ENCODE measurements around the gene ADAMTSL2. TPM values are rescaled to one million over a fixed set of nuclear protein-coding genes. Genes with fewer than 3 reads are reported as not detected.
A peak's percentile ranks its signal among the peaks of the same experiment; 100 is the strongest.

The ADAMTSL2 gene
- total RNA-seq, 1 donor from 2014 or later = 9.5 TPM

DNA sequence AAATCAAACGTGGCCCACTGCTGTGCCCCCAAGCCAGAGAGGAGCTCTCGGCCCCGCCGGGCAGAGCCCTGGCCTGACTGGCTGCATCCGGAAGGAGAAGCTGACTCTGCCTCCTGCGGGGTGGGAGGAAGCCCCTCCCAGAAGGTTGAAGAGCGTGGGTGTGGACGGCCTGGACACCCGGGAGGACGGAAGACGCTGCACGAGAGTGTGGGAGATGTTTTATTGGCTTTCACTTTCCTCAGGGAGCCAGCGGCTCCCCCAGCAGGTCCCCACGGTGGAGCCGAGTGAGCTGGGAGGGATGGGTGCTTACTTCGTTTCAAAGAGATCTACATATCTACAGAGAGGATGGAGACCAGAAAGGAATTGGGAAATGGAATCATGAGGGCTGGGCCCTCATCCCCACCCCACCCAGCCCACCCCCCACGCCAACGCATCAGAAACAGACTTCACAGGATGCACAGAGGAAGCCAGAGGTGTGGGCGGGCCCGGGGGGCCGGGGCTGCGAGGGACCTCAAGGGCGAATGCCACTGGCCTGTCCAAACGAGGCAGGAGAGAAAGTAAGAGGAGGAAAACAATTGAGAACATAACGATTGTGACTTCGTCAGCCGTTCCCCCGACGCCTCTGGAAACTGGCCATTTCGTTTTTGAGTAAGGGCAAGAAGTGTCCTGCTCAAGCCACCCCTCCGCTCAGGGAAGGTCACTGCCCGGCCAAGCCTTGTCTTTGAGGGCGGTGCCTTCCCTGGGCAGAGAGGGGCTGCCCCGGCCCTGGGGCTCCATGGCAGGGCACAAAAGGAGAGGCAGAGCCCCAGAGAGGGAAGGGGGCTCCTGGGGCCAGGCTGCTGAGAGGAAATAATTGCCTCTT, 42.6 kb downstream of the ADAMTSL2 start:
- ATAC-seq (no peak), DNase-seq (ENCODE audit: missing footprints) (peak; percentile 55)
- intact Hi-C loops (cut with DNase I) = no loop called here

DNA sequence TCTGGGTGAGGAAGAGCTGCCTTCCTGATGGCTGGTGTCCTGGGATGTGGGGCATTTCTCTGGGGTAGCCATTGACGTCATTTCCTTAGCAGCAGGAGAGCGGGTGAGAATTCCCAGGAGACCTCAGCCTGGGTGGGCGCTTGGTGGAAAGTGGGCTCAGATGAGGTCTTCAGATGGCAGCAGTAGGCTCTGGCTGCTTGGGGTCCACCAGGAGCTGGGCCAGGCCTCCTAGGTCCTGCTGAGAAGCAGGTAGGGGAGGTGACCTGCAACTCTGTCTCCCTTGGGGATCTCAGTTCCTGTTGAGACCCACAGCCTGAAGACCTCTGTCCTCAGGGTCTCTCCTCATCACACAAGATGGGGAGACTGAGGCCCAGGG, 43.2 kb downstream of the ADAMTSL2 start:
- DNase-seq (ENCODE audit: missing footprints) (no peak), ATAC-seq (no peak)
- intact Hi-C loops (cut with DNase I) = no loop called here

DNA sequence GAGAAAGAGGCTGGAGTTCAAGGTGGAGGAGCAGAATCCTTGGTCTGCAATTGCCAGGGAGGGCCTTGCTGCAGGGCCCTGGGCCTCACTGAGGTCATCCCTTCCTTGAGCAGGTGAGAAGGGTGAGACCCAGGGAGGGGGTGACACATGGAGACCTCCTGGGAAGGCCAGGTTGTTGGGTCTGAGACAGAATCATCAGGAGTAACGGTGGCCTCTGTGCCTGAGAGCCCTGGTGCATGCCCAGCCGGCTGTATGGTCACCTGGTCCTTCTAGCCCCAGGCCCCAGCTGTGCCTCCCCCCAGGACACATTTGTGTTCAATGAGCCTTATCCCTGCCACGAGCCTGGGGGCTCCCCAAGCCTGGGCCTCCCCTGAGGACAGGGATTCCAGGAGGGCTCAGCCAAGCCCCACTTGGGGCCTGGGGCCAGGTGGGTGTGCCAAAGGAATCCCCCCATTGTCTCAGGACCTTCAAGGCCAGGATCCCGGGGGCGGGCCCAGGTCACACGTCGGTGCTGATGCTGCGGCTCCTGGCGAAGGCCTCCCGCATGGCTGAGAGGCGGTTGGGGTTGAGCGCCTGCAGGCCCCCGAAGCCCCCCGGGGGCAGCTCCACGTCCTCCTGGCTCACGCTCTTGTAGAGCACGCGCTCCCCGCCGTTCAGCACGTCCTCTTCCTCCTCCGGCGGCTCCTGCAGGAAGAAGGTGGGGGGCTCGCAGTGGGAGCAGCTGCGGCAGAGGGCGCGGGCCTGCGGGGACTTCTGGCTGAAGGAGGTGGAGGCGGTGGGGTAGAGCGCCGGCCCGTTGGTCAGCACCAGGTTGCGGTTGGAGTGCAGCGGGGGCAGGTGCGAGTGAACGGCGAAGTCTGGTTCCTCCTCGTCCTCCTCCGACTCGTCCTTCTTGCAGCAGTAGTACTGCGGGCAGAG, 44.3 kb downstream of the ADAMTSL2 start:
- intact Hi-C loops (cut with DNase I) = no loop called here
- ATAC-seq (no peak), DNase-seq (ENCODE audit: missing footprints) (peak; percentile 76)

DNA sequence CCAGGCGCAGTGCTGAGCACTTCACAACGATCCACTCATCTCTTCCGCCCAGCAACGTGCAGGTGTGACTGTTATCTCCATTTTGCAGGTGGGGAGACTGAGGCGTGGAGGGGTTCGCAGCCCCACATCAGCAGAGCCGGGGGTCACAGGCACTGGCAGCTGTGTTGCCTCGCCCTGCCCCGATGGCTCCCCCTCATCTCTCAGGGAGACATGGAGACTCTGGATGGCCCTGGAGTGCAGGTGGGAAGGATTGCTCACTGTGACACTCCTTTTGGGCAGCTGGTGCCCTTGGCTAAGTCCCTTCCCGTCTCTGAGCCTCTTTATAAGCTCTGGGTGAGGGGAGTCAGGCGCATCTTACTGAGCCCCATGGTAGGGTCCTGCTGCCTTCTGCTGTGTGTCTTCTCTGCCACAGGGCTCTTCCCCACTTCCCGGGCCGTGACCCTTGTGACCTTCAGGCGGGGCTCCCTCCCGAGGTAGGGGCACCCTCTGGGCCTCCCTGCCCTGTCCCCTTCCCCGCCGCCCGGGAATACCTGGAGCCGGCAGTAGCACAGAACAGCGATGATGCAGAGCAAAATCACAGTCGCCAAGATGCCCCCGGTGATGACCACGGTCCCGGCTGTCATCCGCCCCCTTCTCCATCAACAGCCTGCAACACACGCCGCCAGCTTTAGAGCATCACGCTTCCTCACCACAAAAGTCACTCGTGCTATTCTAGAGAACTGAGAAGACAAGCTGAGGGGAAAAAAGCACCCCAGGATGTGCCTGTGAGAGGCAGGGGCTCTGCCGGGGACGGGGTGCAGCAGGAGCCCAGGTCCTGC, 45.3 kb downstream of the ADAMTSL2 start:
- intact Hi-C loops (cut with DNase I) = loop anchor here (5.0 to 10.0 kb wide), 2 partner anchors 107 to 145 kb away; no protein-coding TSS in a partner anchor
- no peak for ATAC-seq
- peak; percentile 55 for DNase-seq (ENCODE audit: missing footprints)

DNA sequence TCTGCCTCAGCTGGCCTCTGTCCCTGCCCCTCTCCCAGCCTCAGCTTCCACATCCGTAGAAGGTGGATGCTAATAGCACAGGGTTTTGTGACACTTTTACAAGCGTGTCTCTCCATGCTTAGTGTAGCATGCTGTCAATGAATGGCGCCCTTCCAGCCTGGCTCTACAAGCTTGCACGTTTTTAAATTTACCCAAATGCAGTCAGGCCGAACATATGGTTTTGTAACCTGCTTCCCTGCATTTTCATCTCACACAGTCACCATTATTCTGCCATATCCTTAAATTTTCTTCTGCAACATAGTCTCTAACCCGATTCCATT, 45.9 kb downstream of the ADAMTSL2 start:
- DNase-seq (ENCODE audit: missing footprints) (peak; percentile 11), ATAC-seq (no peak)
- intact Hi-C loops (cut with DNase I) = loop anchor here (5.0 to 10.0 kb wide), 2 partner anchors 107 to 144 kb away; no protein-coding TSS in a partner anchor

DNA sequence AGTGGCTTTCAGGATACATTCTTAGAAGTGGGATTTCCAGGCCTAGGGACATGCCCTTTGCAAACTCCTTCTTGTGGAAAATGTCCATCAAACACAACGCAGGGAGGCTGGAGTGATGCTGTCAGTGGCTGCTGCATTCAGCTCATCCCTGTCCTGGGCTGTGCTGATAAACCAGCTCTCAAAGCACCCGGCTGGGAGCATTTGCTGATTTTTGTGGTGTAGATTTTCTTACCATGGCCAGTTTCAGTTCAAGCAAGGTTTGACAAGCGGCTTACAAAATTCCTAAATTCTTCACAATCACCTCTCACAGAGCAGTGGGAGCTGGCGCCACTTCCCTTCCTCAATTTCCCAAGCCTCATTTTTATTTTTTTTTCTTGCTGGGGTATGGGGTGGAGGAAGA, 46.5 kb downstream of the ADAMTSL2 start:
- DNase-seq (ENCODE audit: missing footprints) = no peak

DNA sequence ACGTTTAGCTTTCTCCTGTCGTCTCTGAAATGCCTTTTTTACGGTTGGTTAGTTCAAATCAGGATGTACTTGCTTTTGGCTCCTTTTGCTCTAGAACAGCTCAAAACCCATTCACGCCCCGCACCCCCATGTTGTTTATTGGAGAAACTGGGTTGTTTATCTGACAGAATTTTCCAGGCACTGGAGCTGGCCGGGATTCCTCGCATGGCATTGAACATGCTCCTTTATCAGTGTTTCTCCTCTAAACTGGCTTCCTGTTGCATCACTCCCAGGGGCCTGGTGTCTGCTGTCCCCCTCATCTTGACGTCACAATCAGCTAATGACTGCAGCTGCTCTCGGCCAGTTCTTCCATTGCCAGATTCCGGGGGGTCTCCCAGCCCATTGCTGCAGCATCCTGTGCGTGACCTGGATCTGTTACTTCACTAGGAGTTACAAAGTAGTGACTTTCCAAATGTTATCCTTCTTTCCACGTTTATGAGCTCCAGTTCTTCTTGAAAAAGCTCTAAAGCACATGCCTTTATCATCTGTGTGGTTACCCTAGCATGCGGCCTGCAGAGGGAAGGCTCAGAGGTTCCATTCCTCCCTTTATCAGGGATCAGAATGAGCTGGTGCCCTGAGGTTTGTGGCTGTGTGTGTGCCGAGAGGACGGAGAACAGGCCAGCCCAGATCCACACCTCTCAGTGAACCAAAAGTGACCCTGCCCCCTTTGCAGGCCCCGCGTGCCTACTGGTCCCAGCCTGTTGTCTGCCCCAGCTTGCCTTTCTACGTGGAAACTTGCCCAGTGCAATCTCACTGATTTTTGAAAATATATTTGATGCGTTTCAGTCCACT, 47.2 kb downstream of the ADAMTSL2 start:
- peak; percentile 55 for ATAC-seq
- intact Hi-C loops (cut with DNase I) = loop anchor here (2.0 to 10.0 kb wide), 3 partner anchors 47 to 143 kb away; partner anchors contain the start of gene ADAMTSL2
- peak; percentile 89 for DNase-seq (ENCODE audit: missing footprints)

More for the DNA sequence above, 46.5 kb downstream of the ADAMTSL2 start:
- ATAC-seq = no peak
- intact Hi-C loops (cut with DNase I) = loop anchor here (5.0 to 10.0 kb wide), 2 partner anchors 106 to 144 kb away; no protein-coding TSS in a partner anchor

DNA sequence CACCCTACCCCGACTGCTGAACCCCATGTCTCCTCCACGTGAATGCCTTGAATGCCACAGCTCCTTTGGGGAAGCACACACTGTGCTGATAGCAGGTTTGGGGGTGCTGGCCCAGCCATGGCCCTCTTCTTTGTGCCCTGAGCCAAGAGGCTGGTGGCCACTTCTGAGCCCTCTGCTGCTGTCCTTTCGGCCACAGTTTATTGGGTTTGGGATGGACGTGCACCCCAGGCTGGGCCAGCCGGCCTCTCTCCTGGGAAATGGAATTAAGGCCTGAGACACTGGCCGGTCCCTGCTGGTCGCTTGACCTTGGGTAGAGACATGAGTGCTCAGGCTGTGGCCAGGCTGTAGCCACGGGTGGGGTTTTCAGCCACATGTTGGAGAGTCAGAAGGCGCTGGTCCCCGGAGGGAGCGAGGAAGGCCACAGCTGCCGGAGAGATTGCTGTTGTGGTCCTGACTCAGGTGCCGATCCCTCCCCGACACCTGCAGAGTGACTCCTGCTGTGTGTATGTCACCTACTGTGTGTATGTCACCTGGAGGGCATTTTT, 48.1 kb downstream of the ADAMTSL2 start:
- DNase-seq (ENCODE audit: missing footprints) = peak; percentile 66
- intact Hi-C loops (cut with DNase I) = loop anchor here (2.0 to 10.0 kb wide), 3 partner anchors 48 to 142 kb away; partner anchors contain the start of gene ADAMTSL2
- ATAC-seq = no peak

DNA sequence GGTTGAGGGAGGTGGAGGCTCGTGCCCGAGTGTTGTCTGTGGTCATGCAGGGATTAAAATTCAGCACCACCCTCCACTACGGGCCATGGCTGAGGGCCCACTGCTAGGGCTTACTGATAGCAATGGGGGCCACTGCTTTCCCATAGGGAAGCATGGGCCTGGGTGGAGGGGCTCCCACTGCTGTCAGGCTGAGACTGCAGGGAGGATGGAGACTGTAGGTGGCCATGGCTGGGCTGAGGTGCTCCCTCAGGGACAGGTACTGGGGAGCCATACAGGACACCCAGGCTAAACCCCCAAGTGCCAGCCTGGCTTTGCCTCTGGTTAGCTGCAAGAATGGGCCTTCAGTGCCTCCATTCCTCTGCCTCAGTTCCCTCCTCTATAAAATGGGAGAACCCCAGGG, 48.6 kb downstream of the ADAMTSL2 start:
- DNase-seq (ENCODE audit: missing footprints) (peak; percentile 67), ATAC-seq (no peak)
- intact Hi-C loops (cut with DNase I) = loop anchor here (2.0 to 10.0 kb wide), 3 partner anchors 48 to 142 kb away; partner anchors contain the start of gene ADAMTSL2

DNA sequence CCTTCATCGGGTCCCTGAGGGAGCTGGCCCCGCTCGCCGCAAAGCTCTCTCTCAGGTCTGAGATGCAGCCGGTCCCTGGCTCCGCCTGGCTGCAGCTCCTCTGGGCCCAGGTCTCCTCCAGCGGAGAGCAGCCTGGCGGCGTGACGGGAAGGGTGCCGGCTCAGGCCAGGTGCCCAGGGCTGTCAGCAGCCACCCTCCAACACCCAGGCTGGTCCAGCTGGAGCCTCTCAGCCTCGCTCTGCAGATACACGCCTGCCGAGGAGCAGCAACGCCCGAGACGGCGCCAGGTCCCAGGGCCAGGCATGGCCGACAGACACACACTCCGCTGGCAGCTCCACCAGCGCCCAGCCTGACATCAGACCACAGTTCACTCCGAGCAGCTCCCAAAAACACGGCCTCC, 49.1 kb downstream of the ADAMTSL2 start:
- intact Hi-C loops (cut with DNase I) = loop anchor here (2.0 to 10.0 kb wide), 3 partner anchors 49 to 141 kb away; partner anchors contain the start of gene ADAMTSL2
- ATAC-seq (peak; percentile 89), DNase-seq (ENCODE audit: missing footprints) (peak; percentile 95)

DNA sequence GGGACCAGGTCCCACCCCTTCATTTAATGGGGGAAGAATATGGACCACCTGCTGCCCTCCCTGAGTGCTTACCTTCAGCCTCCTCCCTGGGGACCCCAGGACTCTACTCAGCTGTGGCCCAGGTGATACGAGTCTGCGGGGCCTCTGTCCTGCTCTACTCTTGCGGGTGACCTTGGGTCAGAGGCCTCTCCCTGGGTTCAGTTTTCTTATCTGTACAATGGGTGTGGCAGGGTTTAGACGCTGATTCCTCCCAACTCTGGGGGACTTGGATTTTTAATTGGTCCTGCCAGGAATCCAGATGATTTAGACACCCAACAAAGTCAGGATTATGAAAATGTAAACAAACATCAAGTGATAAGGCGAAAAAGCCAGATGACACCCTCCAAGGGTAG, 49.7 kb downstream of the ADAMTSL2 start:
- intact Hi-C loops (cut with DNase I) = loop anchor here (5.0 to 10.0 kb wide), 2 partner anchors 103 to 141 kb away; no protein-coding TSS in a partner anchor
- DNase-seq (ENCODE audit: missing footprints) (no peak), ATAC-seq (no peak)

DNA sequence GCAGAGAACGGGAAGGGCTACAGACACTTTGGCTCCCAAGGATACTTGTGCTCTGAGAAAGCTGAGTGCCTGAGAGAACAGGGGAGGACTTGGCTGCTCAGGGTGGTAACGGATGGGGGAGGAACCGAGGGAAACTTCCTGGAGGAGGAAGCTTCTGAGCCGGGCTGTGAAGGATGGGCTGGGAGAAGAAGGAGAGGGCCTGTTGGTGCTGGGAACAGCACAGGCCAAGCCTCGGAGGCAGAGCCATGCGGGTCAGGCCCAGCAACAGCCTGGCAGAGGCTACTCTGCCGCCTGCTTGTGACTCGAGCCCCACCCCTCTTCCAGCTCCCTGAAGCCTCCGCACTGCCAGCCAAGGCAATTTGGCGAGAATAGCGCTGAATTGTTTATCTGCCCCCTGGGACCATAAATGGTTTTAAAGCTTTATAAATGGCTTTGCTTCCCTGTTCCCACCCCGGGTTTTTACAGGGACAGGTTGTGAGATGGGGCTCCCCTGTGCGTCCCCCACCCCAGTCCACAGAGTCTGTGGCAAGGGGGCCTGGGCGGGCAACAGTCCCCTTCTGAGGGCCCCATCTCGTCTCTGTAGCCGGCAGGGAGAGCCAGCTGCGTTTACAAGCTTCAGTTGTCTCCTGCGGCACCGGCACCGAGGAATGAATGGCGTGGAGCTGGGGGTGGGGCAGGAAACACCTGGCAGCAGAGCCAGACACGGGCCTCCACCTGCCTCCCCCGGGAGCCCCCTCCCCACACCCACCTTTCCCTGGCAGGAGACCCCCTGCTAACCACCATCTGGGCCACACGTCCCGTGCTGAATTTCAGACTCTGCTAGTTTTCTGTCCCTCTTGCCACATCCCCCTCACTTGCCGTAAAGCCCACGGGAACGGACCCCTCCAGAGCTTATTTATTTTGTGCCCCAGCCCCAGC, 50.3 kb downstream of the ADAMTSL2 start:
- ATAC-seq (peak; percentile 9), DNase-seq (ENCODE audit: missing footprints) (peak; percentile 72)
- intact Hi-C loops (cut with DNase I) = loop anchor here (5.0 to 10.0 kb wide), 2 partner anchors 102 to 140 kb away; no protein-coding TSS in a partner anchor

DNA sequence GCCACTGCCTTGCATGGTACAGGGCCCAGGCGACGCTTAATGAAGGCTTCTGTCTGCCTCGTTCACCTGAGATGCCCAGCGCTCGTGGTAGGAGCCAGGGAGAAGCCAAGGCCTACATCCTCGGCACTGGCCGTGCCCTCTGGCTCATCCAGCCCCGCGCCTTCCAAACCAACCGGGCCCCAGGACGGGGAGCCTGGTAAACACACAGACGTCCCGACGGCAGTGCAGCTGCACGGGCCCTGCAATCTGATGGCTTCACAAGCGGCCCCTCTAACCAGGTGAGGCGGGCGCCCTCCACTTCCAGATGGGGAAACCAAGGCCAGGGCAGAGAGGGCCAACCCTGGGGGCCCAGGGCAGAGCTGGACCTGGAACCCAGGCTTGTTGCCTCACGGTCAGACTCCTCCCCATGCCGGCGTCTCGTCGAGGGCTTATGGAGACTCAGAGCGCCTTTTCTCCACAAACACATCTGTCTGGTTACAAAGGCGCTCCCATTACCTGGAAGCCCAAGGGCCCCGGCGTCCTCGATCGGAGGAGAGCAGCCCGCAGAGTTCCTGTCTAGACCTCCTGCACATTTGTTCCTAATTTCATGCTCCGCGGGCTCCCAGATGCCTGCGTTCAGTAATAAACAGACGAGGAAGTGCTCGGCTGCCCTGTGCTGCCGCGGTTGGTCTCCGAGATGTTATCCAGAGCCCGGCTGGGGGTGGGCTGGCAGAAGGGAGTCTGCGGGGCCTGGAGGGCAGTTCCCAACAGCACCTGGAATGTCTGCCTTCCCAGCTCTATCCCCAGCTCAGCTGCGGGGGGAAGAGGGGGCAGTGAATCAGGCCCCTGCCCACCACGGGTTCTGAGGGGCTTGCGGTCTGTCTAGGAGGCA, 51.2 kb downstream of the ADAMTSL2 start:
- ATAC-seq (no peak), DNase-seq (ENCODE audit: missing footprints) (peak; percentile 56)
- intact Hi-C loops (cut with DNase I) = loop anchor here (10.0 kb wide), 1 partner anchor 139 kb away; no protein-coding TSS in a partner anchor

DNA sequence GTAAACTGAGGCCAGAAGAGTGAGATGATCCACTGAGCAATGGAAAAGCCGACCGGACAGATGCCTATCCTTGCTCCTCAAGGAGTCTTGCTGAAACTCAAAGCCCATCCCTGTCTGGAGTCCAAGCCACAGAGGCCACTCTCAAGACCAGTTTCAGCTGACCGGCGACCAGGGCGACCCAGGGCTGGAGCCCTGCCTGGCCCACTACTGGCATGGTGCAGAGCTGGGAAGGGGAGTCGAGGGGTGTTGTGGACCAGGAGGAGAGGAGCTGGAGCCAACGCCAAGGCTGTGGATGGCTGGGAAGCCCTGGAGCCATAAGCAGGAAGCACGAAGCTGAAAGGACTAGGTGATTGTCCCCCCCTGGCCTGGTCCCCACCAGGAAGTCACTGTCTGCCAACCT, 52.5 kb downstream of the ADAMTSL2 start:
- DNase-seq (ENCODE audit: missing footprints) = peak; percentile 23
- intact Hi-C loops (cut with DNase I) = loop anchor here (10.0 kb wide), 1 partner anchor 138 kb away; no protein-coding TSS in a partner anchor
- no peak for ATAC-seq

DNA sequence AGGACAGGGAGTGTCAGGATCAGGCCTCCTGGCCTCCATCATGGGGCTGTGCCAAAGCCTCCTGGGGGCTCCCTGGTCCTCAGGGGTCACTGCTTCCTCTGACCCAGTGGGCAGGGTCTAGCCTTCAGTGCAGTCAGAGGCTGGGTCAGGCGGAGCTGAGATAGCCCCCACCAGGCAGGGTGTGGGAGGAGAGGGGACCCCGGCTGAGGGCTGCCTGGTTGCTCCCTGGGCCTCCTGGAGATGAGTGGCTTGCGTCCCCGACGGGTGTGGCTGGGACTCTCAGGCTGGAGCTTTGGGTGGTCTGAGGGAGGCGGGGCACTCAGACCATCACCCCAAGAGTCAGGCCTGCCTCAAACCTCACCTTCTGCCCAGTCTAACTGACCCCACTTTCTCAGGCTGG, 53.0 kb downstream of the ADAMTSL2 start:
- intact Hi-C loops (cut with DNase I) = loop anchor here (10.0 kb wide), 1 partner anchor 137 kb away; no protein-coding TSS in a partner anchor
- no peak for ATAC-seq
- DNase-seq (ENCODE audit: missing footprints) = peak; percentile 18
